Measurements from ENCODE around the gene FKBP2. TPM values are rescaled to one million over a fixed set of nuclear protein-coding genes. Genes with fewer than 3 reads are reported as not detected.

Gene FKBP2
- total RNA-seq, result 39.2 and 75.4 TPM in 2 replicates

- peak; percentile 97 to 98 for DNase-seq (ENCODE audit: low read depth in 2 of 2)
These were observed at the start of gene FKBP2 for GRCh38 chr11:64240435-64241240. Gene FKBP2 (plus strand): TSS chr11:64241095. CDS start chr11:64242388, 1,293 bp downstream.

GRCh38 chr11:64192434-64192833 is 48.5 kb upstream of the FKBP2 start:
- DNase-seq (ENCODE audit: low read depth in 2 of 2), result no peak

- no peak for DNase-seq (ENCODE audit: low read depth in 2 of 2)
These were observed 44.3 kb upstream of the FKBP2 start for GRCh38 chr11:64196626-64197025.

GRCh38 chr11:64198511-64198910 is 42.4 kb upstream of the FKBP2 start:
- no peak for DNase-seq (ENCODE audit: low read depth in 2 of 2)

GRCh38 chr11:64201543-64201942 is 39.4 kb upstream of the FKBP2 start:
- DNase-seq (ENCODE audit: low read depth in 2 of 2), result no peak

GRCh38 chr11:64202992-64203391 is 37.9 kb upstream of the FKBP2 start:
- DNase-seq (ENCODE audit: low read depth in 2 of 2), result no peak

- DNase-seq (ENCODE audit: low read depth in 2 of 2), result no peak
These were observed 37.3 kb upstream of the FKBP2 start for GRCh38 chr11:64203421-64204079.

- no peak for DNase-seq (ENCODE audit: low read depth in 2 of 2)
These were observed 36.8 kb upstream of the FKBP2 start for GRCh38 chr11:64204080-64204440.

- peak; percentile 87 to 95 for DNase-seq (ENCODE audit: low read depth in 2 of 2)
These were observed 36.4 kb upstream of the FKBP2 start for GRCh38 chr11:64204464-64204989.

- DNase-seq (ENCODE audit: low read depth in 2 of 2), result peak in 1 of 2 donors; percentile 38
These were observed 34.2 kb upstream of the FKBP2 start, which contains the start of gene FERMT3 for GRCh38 chr11:64206457-64207255. Gene FERMT3 (plus strand): TSS chr11:64206721. CDS start chr11:64207365, 644 bp downstream.

- DNase-seq (ENCODE audit: low read depth in 2 of 2), result peak; percentile 76 to 84
These were observed 33.4 kb upstream of the FKBP2 start for GRCh38 chr11:64207256-64208085.

GRCh38 chr11:64208086-64208795 is 32.7 kb upstream of the FKBP2 start:
- DNase-seq (ENCODE audit: low read depth in 2 of 2), result no peak

GRCh38 chr11:64208796-64209562 is 31.9 kb upstream of the FKBP2 start:
- no peak for DNase-seq (ENCODE audit: low read depth in 2 of 2)

GRCh38 chr11:64209563-64209843 is 31.4 kb upstream of the FKBP2 start:
- DNase-seq (ENCODE audit: low read depth in 2 of 2), result no peak

GRCh38 chr11:64210301-64211020 is 30.4 kb upstream of the FKBP2 start:
- no peak for DNase-seq (ENCODE audit: low read depth in 2 of 2)

GRCh38 chr11:64211181-64211872 is 29.6 kb upstream of the FKBP2 start:
- DNase-seq (ENCODE audit: low read depth in 2 of 2), result no peak

GRCh38 chr11:64216879-64217278 is 24.0 kb upstream of the FKBP2 start:
- DNase-seq (ENCODE audit: low read depth in 2 of 2), result no peak

- DNase-seq (ENCODE audit: low read depth in 2 of 2), result no peak
These were observed 22.1 kb upstream of the FKBP2 start for GRCh38 chr11:64218628-64219353.

Measured in lung microvascular endothelial cell (primary cell).